Measurements from ENCODE around the gene LAMTOR4.
A peak's percentile ranks its signal among the peaks of the same experiment; 100 is the strongest.

The LAMTOR4 gene

GRCh38 chr7:100101016-100101862 is 47.5 kb upstream of the LAMTOR4 start, which contains the start of the genes AP4M1 and MCM7:
AP4M1 (plus strand) TSS chr7:100101643; CDS start chr7:100101715, 72 bp downstream.
MCM7 (minus strand) TSS chr7:100101397; CDS start chr7:100101294, 103 bp downstream.
- Histone ChIP-seq H3K4me3 (replicated peaks; ENCODE audit: insufficient read depth, low read length) (peak within 1 kb of the TSS; percentile 97), H3K27ac (replicated peaks) (peak within 1 kb of the TSS; percentile 100), H3K27me3 (ENCODE audit: insufficient read depth, poor library complexity, severe bottlenecking) (no peaks in the 10 kb centered on the region)
- DNase-seq (ENCODE audit: low read depth in 1 of 2, low spot score in 1 of 2): peak; percentile 98 to 100
- TF ChIP-seq SPI1 (IDR thresholded peaks at IDR 0.05; ENCODE audit: borderline replicate concordance, low read depth): no peak
- peak; percentile 93 for TF ChIP-seq POLR2AphosphoS5 (IDR thresholded peaks at IDR 0.05; ENCODE audit: low read depth)
- TF ChIP-seq CTCF (IDR thresholded peaks at IDR 0.05; ENCODE audit: insufficient read depth, low read length): no peak
- peak; percentile 49 for TF ChIP-seq REST (IDR thresholded peaks at IDR 0.05; ENCODE audit: insufficient replicate concordance, low read depth)
- TF ChIP-seq GABPA (IDR thresholded peaks at IDR 0.05; ENCODE audit: low read depth): 0 out of 2 replicates have a peak, but pooled peaks have one; percentile 27

- Histone ChIP-seq H3K4me3 (replicated peaks; ENCODE audit: insufficient read depth, low read length) (no peak overlapping the region), H3K27me3 (ENCODE audit: insufficient read depth, poor library complexity, severe bottlenecking) (no peaks in the 10 kb centered on the region), H3K27ac (replicated peaks) (no peak overlapping the region)
- TF ChIP-seq POLR2AphosphoS5 (IDR thresholded peaks at IDR 0.05; ENCODE audit: low read depth): no peak
- no peak for TF ChIP-seq CTCF (IDR thresholded peaks at IDR 0.05; ENCODE audit: insufficient read depth, low read length)
- TF ChIP-seq GABPA (IDR thresholded peaks at IDR 0.05; ENCODE audit: low read depth): no peak
- no peak for TF ChIP-seq REST (IDR thresholded peaks at IDR 0.05; ENCODE audit: insufficient replicate concordance, low read depth)
- no peak for TF ChIP-seq SPI1 (IDR thresholded peaks at IDR 0.05; ENCODE audit: borderline replicate concordance, low read depth)
- DNase-seq (ENCODE audit: low read depth in 1 of 2, low spot score in 1 of 2): no peak
These were observed 45.5 kb upstream of the LAMTOR4 start for GRCh38 chr7:100102950-100103840.

- no peaks in the 10 kb centered on the region for H3K27me3 ChIP-seq (ENCODE audit: insufficient read depth, poor library complexity, severe bottlenecking)
- H3K4me3 ChIP-seq (replicated peaks; ENCODE audit: insufficient read depth, low read length): no peak overlapping the region
- H3K27ac ChIP-seq (replicated peaks): no peak overlapping the region
- no peak for DNase-seq (ENCODE audit: low read depth in 1 of 2, low spot score in 1 of 2)
- TF ChIP-seq GABPA (IDR thresholded peaks at IDR 0.05; ENCODE audit: low read depth) (no peak), POLR2AphosphoS5 (IDR thresholded peaks at IDR 0.05; ENCODE audit: low read depth) (no peak), REST (IDR thresholded peaks at IDR 0.05; ENCODE audit: insufficient replicate concordance, low read depth) (no peak), SPI1 (IDR thresholded peaks at IDR 0.05; ENCODE audit: borderline replicate concordance, low read depth) (no peak), CTCF (IDR thresholded peaks at IDR 0.05; ENCODE audit: insufficient read depth, low read length) (no peak)
These were observed 43.2 kb upstream of the LAMTOR4 start for GRCh38 chr7:100105534-100105933.

Measured in HL-60 (cell line).